Activated CD8-positive, alpha-beta memory T cell treated with anti-CD3 and anti-CD28 coated beads, Interleukin-2, amount 50 U/mL, for 1 hour (primary cell): ENCODE results near the gene SECTM1.
A peak's percentile ranks its signal among the peaks of the same experiment; 100 is the strongest.
"Not testable (repeated sequence)": the region's sequence is repeated elsewhere in the genome, so short reads cannot be mapped to it uniquely, and the experiment has no call there.

Source experiments
- DNase-seq: peaks from one replicate; pipeline ENCODE4 v3.0.0-alpha.2; 2020; ENCODE audit errors: extremely low read depth

The SECTM1 gene

DNA sequence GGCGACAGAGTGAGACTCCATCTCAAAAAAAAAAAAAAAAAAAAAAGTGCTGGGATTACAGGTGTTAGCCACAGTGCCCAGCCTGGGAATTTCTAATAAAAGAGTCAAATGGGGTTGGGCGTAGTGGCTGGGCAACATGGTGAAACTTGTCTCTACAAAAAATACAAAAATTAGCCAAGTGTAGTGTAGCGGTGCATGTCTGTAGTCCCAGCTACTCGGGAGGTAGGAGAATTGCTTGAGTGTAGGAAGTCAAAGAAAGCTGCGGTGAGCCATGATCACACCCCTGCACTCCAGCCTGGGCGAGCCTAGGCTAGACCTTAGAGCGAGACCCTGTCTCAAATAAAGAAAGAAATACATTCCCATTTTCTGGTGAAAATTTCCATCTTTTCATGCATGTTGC is 35.6 kb upstream of the SECTM1 start:
- no peak for DNase-seq

GRCh38 chr17:82367724-82368524 is 34.4 kb upstream of the SECTM1 start:
- DNase-seq: no peak

- DNase-seq: no peak
Observed at GRCh38 chr17:82366749-82367148, 33.2 kb upstream of the SECTM1 start.

DNA sequence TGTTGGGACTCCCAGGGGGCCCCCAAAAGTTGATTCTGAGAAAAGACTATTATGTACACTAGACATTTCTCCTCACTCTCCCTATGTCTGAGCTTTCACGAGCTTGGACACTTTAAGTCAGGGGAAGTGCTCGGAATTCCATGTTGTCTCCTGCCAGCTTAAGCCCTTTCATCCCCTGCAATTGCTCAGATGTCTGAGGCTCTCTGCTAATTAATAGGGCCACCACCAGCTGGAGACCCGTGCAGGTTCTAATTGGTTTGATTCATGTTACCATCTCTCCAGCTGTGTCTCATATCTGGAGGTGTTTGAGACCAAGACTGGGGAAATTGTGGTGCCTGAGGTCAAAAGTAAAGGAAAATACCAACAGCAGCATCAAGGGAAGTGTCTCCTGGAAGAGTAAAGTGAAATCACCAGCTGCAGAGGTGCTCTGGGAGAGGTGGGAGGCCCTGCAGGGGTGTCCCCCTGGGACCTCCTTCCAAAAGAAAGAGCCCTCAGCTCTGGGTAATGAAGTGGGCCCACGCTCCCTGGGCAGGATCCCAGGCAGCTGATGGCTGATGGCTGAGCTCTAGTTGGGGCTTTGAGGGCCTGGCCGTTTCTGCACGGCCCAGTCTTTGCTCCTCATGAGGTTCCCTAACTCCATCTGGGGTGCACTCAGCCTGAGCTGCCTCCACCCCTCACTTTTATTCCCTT is 32.2 kb upstream of the SECTM1 start:
- DNase-seq: no peak

DNA sequence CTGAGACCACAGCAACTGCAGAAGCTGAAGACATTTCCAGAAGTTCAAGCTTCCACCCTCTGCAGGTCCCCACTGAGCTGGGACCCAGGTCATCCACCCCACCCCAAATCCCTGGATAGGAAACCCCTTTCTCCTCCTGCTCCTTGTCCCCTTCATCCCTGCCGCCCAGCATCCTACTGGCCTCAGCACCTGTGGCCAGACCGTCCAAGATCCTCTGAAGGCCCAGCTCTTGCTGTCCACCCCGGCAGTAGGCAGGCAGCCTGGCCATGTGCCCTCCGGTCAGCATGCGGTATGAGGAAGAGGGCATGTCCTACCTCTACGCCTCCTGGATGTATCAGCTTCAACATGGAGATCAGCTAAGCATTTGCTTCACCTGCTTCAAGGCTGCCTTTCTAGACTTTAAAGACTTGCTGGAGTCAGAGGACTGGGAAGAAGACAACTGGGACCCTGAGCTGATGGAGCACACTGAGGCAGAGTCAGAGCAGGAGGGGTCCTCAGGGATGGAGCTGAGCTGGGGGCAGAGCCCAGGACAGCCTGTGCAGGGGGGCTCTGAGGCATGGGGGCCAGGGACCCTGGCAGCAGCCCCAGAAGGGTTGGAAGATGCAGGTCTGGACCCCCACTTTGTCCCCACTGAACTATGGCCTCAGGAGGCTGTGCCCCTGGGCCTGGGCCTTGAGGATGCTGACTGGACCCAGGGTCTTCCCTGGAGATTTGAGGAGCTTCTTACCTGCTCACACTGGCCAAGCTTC is 28.5 kb upstream of the SECTM1 start:
- no peak for DNase-seq

GRCh38 chr17:82359451-82360074 is 26.0 kb upstream of the SECTM1 start:
- DNase-seq: not testable (repeated sequence)

DNA sequence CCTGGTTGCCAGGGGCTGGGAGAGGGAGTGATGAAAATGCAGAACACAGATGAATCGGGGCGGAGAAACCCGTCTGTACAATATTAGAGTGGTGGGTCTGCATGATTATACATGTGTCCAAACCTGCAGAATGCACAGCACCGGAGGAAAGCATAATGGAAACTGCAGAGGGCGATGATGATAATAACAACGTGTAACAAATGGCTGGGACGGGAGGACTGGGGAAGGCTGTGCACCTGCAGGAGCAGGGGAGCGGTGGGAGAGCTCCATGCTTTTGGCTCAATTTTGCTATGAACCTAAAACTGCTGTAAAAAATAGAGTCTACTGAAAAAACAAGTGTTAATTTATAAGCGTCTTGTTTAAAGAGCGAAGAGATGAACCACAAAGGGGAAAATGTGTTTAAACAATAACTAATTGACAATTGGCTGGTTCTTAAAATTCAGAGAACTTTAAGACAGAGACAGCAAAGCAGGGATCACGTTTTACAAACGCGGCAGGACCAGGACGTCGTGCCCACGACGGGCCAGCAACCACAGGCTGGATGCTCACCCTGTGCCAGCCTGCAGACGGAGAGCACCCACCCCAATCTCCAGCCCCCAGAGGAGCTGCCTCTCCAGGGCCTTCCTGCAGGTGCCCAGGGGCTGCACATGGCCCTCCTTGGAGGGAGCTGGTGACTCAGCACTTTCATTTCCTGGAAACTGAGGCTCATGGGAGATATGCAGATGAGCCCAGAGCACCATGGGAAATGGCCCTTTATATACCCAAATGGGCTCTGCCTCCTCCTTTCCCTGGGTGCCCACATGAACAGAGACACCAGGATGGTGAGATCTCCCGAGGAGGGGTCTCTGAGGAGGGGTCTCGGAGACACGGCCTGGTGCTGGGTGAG is 25.1 kb upstream of the SECTM1 start, which contains the start of gene TEX19:
Gene TEX19, plus strand, starts transcription at position 783 of the 886 bp plus-strand sequence. CDS start 2,904 bp downstream, outside the sequence.
- DNase-seq: no peak

DNA sequence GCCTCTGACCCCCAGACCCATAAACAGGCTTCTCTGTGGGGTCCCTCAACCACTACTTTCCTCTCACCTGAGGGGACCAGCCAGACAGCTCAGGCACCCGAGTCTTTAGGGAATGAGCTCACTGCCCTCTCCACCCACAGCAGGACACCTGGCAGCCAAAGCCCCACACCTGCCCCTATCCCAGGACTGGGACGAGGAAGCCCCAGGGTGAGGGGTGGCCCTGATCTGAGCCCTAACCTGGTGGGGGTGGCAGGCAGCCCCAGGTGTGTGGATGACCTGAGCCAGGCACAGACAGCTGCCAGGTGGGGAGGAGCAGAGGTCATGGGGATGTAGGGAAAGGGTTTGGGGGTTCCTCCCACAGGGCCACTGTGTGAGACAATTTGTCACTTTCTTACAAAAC is 23.8 kb upstream of the SECTM1 start:
- DNase-seq: no peak

GRCh38 chr17:82356845-82357355 is 23.3 kb upstream of the SECTM1 start:
- no peak for DNase-seq

GRCh38 chr17:82355770-82356427 is 22.3 kb upstream of the SECTM1 start:
- no peak for DNase-seq

DNA sequence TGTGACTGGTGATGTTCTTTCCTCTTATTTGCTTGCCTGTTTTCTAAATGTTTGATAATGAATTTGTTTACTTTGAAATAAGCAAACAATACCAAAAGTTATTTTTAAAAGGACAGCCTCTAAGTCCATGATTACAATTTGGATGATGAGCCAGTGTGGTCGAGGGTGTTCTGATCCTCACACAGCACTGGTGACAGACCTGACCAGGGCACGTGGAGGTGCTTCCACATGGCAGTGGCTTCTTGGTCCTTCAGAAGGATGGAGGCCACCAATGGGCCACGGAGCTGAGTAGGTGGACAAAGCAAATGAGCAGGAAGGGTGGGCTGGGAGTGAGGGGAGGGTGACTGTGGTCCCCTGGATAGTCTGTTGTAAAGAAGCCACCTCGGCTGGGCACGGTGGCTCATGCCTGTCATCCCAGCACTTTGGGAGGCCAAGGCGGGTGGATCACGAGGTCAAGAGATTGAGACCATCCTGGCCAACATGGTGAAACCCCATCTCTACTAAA is 21.3 kb upstream of the SECTM1 start:
- DNase-seq: no peak

- DNase-seq: no peak
Observed at GRCh38 chr17:82353484-82353883, 19.9 kb upstream of the SECTM1 start.

- DNase-seq: peak; percentile 71
Observed at GRCh38 chr17:82351713-82352488, 18.3 kb upstream of the SECTM1 start.

GRCh38 chr17:82351254-82351712 is 17.7 kb upstream of the SECTM1 start:
- no peak for DNase-seq

DNA sequence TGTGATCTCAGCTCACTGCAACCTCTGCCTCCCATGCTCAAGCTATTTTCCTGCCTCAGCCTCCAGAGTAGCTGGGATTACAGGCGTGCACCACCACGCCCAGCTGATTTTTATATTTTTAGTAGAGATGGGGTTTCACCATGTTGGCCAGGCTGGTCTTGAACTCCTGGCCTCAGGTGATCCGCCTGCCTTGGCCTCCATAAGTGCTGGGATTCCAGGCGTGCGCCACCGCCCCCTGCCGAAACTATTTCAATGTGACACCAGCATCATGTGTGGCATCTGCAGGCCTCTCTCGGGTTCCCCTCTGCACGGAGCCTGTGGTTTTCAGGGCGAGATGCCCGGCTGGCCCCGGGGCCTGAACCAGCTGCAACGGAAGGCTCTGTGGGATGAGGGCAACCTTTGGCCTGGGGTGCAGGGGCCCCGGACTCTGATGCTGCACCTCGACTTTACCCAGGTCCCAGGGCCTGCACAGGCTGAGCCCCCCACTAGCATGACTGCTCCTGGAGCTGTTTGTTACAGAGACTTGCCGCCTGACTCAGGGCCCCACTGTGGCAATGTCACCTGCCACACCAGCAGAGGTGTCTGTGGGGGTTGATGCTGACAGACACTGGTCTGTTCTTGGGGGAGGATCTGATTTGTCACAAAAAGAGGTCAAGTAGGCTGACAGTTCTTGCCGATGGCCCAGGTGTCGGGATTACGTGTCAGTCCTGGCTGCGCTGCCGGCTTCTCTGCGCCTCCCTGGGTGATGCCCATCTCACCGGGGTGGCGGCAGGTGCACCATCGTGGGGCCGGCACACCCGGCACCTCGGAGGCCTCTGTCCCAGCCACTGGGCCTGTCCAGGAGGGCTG is 16.8 kb upstream of the SECTM1 start:
- no peak for DNase-seq

DNA sequence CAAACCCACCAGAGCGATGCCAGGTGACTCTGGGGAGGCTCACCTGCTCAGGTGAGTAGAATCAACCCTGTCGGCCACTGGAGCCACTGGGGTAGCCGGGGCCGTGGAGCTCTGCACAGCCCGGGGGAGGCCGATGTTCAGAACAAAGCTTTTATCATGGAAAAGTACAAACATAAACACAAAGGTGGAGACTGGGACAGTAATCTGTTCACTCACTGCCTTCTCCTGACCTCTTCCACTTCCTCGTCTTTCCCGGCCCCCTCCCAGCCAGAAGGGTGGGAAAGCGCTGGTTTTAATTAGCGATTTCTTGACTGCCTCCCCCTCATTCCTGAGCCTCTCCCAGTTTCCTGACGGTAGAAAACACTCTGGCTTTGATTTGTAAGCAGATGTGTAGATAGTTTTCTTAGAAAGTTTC is 15.7 kb upstream of the SECTM1 start:
- no peak for DNase-seq

DNA sequence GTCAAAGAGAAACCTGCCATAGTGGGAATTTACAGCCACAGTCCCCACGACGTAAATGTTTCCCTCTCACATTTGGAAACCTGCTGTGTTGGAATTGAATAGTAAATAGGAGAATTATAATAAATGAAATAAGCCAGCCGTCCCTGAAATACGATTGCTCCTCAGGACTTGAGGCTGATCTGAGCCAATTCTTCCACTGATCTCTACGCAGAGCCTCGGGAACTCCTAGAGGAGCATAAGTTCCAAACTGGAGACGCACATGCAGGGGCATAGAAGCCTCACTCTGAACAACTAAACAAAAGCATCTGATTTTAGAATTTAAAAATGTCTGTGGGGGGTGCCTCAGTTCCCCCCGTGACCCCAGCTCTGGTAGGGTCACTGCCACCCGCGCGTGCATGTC is 15.3 kb upstream of the SECTM1 start:
- no peak for DNase-seq

GRCh38 chr17:82348434-82348833 is 14.9 kb upstream of the SECTM1 start:
- DNase-seq: no peak
